Activated CD4-positive, alpha-beta T cell treated with anti-CD3 and anti-CD28 coated beads for 24 hours (primary cell): ENCODE results near the gene IL4I1.

Experiments used
- DNase-seq, 2 donors: peaks; one replicate each; pipeline ENCODE4 v3.0.0-alpha.2; 2020; ENCODE audit warnings: low read depth in 2 of 2

The IL4I1 gene

GRCh38 chr19:49879243-49879963, 17.3 kb downstream of the IL4I1 start:
- no peak for DNase-seq

GRCh38 chr19:49878744-49879070, 18.0 kb downstream of the IL4I1 start:
- DNase-seq, result no peak

GRCh38 chr19:49877879-49878743, 18.6 kb downstream of the IL4I1 start:
- DNase-seq, result peak; percentile 98

- peak; percentile 94 to 97 for DNase-seq
These were observed 19.4 kb downstream of the IL4I1 start, which contains the start of the genes AKT1S1 and TBC1D17 for GRCh38 chr19:49877020-49877878. Gene AKT1S1, minus strand, starts transcription at chr19:49877355. Its CDS starts 4,060 bp downstream, at chr19:49873295. Gene TBC1D17, plus strand, starts transcription at chr19:49877702. Its CDS starts 22 bp downstream, at chr19:49877724.

GRCh38 chr19:49876422-49877019, 20.2 kb downstream of the IL4I1 start:
- peak; percentile 95 to 96 for DNase-seq

- peak in 1 of 2 donors; percentile 39 for DNase-seq
These were observed 20.7 kb downstream of the IL4I1 start for GRCh38 chr19:49875857-49876421.

GRCh38 chr19:49875177-49875576, 21.5 kb downstream of the IL4I1 start:
- DNase-seq, result no peak

GRCh38 chr19:49874503-49875157, 22.1 kb downstream of the IL4I1 start:
- no peak for DNase-seq

- no peak for DNase-seq
These were observed 22.9 kb downstream of the IL4I1 start for GRCh38 chr19:49873834-49874233.

GRCh38 chr19:49873129-49873521, 23.6 kb downstream of the IL4I1 start:
- no peak for DNase-seq

GRCh38 chr19:49872245-49873128, 24.2 kb downstream of the IL4I1 start:
- DNase-seq, result no peak

GRCh38 chr19:49871349-49871985, 25.2 kb downstream of the IL4I1 start:
- no peak for DNase-seq

- no peak for DNase-seq
These were observed 26.3 kb downstream of the IL4I1 start for GRCh38 chr19:49870309-49870901.

- peak; percentile 82 for DNase-seq
These were observed 27.0 kb downstream of the IL4I1 start for GRCh38 chr19:49869484-49870308.

- no peak for DNase-seq
These were observed 27.6 kb downstream of the IL4I1 start for GRCh38 chr19:49869009-49869483.

GRCh38 chr19:49866933-49867782, 29.5 kb downstream of the IL4I1 start, which contains the start of gene PNKP:
Gene PNKP, minus strand, starts transcription at chr19:49867576. Its CDS starts 372 bp downstream, at chr19:49867204.
- DNase-seq, result peak; percentile 81 to 92

GRCh38 chr19:49864890-49865289, 31.8 kb downstream of the IL4I1 start:
- DNase-seq, result no peak
